DND-41 (cell line): ENCODE measurements around the gene PPP2CA.

ENCODE experiments used
- ATAC-seq: fragments of 200-7000 bp; cut with Tn5 transposase; 3 replicates; pipeline ENCODE4 v1.9.1; 2021; ENCODE audit warnings: low read depth; ENCODE audit not compliant: insufficient read depth
- DNase-seq: peaks from one replicate; pipeline ENCODE4 v3.0.0-alpha.2; 2020
- H2AFZ ChIP-seq: 2 replicates; pipeline ENCODE4 v1.6.0; 2012; ENCODE audit warnings: low read depth, low read length
- H3K27ac ChIP-seq: 2 replicates; pipeline ENCODE4 v1.5.1; 2012; ENCODE audit warnings: low read length, inconsistent platforms
- H3K27me3 ChIP-seq: fragments of 200-600 bp; sonication (generic); 2 replicates; pipeline ENCODE4 v1.6.0; 2012; ENCODE audit warnings: low read length, mild to moderate bottlenecking, inconsistent platforms; ENCODE audit not compliant: insufficient read depth, poor library complexity
- H3K36me3 ChIP-seq: 2 replicates; pipeline ENCODE4 v1.5.1; 2012; ENCODE audit warnings: low read length, inconsistent platforms; ENCODE audit not compliant: insufficient read depth
- H3K4me1 ChIP-seq: 2 replicates; pipeline ENCODE4 v1.5.1; 2012; ENCODE audit warnings: mild to moderate bottlenecking, low read length; ENCODE audit not compliant: insufficient read depth
- H3K4me2 ChIP-seq: 2 replicates; pipeline ENCODE4 v1.6.0; 2012; ENCODE audit warnings: mild to moderate bottlenecking, moderate library complexity, low read length, inconsistent platforms; ENCODE audit not compliant: insufficient read depth
- H3K4me3 ChIP-seq, 2 experiments: fragments of 200-600 bp in 1 of 2; shearing (Covaris generic) in 1 of 2; 2 replicates each; pipeline ENCODE4 v1.5.1; 2012 to 2016; ENCODE audit warnings: inconsistent platforms in 2 of 2, low read length in 2 of 2, mild to moderate bottlenecking in 2 of 2, low read depth in 1 of 2, moderate library complexity in 1 of 2
- H3K79me2 ChIP-seq: 2 replicates; pipeline ENCODE4 v1.6.0; 2012; ENCODE audit warnings: low read length, inconsistent platforms; ENCODE audit not compliant: insufficient read depth
- H3K9ac ChIP-seq: 2 replicates; pipeline ENCODE4 v1.6.0; 2012; ENCODE audit warnings: low read depth, mild to moderate bottlenecking, inconsistent platforms, low read length, moderate library complexity
- H3K9me3 ChIP-seq: 2 replicates; pipeline ENCODE4 v1.5.1; 2012; ENCODE audit warnings: low read length, moderate library complexity, mild to moderate bottlenecking, inconsistent platforms; ENCODE audit not compliant: insufficient read depth, severe bottlenecking
- H4K20me1 ChIP-seq: 2 replicates; pipeline ENCODE4 v1.6.0; 2012; ENCODE audit warnings: low read length; ENCODE audit not compliant: insufficient read depth
- CTCF ChIP-seq: IDR thresholded peaks from 2 replicates; pipeline ENCODE4 v1.5.1; 2012; ENCODE audit warnings: borderline replicate concordance, low read length, moderate library complexity, mild to moderate bottlenecking; ENCODE audit not compliant: poor library complexity, severe bottlenecking; ENCODE audit errors: extremely low read depth
- EZH2 ChIP-seq: IDR thresholded peaks from 3 replicates; pipeline ENCODE4 v1.6.1; 2012; ENCODE audit warnings: borderline replicate concordance, low read depth, mild to moderate bottlenecking, moderate library complexity, low read length, inconsistent platforms; ENCODE audit not compliant: severe bottlenecking

Gene PPP2CA

DNA sequence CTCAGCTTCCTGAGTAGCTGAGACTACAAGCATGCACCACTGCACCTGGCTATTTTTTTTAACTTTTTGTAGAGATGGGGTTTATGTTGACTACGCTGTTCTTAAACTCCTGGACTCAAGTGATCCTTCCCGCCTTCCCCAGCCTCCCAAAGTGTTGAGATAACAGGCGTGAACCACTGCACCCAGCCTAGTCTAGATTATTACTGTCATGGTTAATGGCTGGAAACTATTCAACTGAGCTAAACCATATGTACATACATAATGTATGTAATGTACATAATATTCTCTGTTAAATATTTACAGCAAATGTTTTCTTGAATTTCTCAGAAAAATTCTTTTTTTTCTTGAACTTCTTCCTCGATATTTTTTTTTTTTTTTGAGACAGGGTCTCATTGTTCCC, 21.3 kb downstream of the PPP2CA start:
- peaks cover 86% of the 10 kb centered on the region for H3K36me3 ChIP-seq
- H3K4me1 ChIP-seq: no peaks in the 10 kb centered on the region
- H4K20me1 ChIP-seq: peaks cover 86% of the 10 kb centered on the region
- H3K27ac ChIP-seq: no peak overlapping the region
- H2AFZ ChIP-seq: no peak overlapping the region
- H3K9ac ChIP-seq: no peak overlapping the region
- peaks cover 82% of the 10 kb centered on the region for H3K79me2 ChIP-seq
- no peak for ATAC-seq
- H3K4me2 ChIP-seq: no peak overlapping the region
- TF ChIP-seq EZH2 (no peak), CTCF (no peak)
- no peaks in the 10 kb centered on the region for H3K27me3 ChIP-seq
- H3K9me3 ChIP-seq: no peaks in the 10 kb centered on the region
- DNase-seq: no peak
- H3K4me3 ChIP-seq: no peak overlapping the region

DNA sequence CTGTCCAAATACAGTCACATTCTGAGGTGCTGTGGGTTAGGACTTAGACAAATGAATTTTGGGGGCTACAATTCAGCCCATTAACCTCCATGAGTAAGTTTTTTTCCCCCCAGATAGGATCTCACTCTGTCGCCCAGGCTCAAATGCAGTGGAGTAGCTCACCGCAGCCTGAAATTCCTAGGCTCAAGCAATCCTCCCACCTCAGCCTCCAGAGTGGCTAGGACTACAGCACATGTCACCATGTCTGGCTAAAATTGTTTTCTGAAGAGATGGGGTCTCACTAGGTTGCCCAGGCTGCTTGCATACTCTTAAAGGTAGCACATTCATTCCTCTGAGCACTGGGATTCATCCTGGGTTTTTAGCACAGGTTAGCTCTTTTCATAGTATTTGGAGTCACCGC, 22.2 kb downstream of the PPP2CA start:
- H3K79me2 ChIP-seq: peaks cover 76% of the 10 kb centered on the region

GRCh38 chr5:134195666-134196065, 30.2 kb downstream of the PPP2CA start:
- Histone ChIP-seq H3K27me3 (no peaks in the 10 kb centered on the region), H3K9me3 (no peaks in the 10 kb centered on the region), H3K4me3 (no peak overlapping the region), H3K4me2 (no peak overlapping the region), H3K36me3 (peaks cover 53% of the 10 kb centered on the region), H3K9ac (no peak overlapping the region), H3K27ac (no peak overlapping the region), H4K20me1 (peaks cover 17% of the 10 kb centered on the region; the same call in 1 of the 2 replicates), H3K4me1 (no peaks in the 10 kb centered on the region), H3K79me2 (peaks cover 9% of the 10 kb centered on the region; the same call in 1 of the 2 replicates), H2AFZ (no peak overlapping the region)
- DNase-seq (no peak), ATAC-seq (no peak)
- TF ChIP-seq EZH2 (no peak), CTCF (no peak)

More for the DNA sequence above, 22.2 kb downstream of the PPP2CA start:
- no peak overlapping the region for H3K4me3 ChIP-seq
- no peak overlapping the region for H3K27ac ChIP-seq
- H3K4me1 ChIP-seq: no peaks in the 10 kb centered on the region
- no peak overlapping the region for H3K9ac ChIP-seq
- H3K36me3 ChIP-seq: peaks cover 93% of the 10 kb centered on the region
- H3K4me2 ChIP-seq: no peak overlapping the region
- ATAC-seq: no peak
- TF ChIP-seq CTCF (no peak), EZH2 (no peak)
- H2AFZ ChIP-seq: no peak overlapping the region
- no peak for DNase-seq
- H4K20me1 ChIP-seq: peaks cover 77% of the 10 kb centered on the region
- no peaks in the 10 kb centered on the region for H3K9me3 ChIP-seq
- H3K27me3 ChIP-seq: no peaks in the 10 kb centered on the region

DNA sequence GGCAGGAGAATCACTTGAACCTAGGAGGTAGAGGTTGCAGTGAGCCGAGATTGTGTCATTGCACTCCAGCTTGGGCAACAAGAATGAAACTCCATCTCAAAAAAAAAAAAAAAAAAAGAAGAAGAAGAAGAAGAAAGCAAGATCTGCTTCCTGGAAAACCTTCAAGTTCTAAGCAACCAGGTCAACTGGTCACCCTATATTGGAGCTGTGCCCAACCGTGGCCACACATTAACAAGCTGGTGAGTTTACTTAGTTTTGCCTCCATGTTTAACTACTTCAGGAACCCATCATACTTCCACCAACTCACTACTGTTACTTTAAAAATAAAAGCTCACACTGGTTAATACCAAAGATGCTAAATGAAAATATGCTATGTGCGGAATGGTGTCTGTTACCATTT, 36.8 kb downstream of the PPP2CA start:
- DNase-seq (no peak), ATAC-seq (no peak)
- no peak overlapping the region for H3K27ac ChIP-seq
- no peak overlapping the region for H3K4me3 ChIP-seq
- H4K20me1 ChIP-seq: peaks cover 8% of the 10 kb centered on the region
- no peaks in the 10 kb centered on the region for H3K27me3 ChIP-seq
- no peak overlapping the region for H2AFZ ChIP-seq
- H3K79me2 ChIP-seq: no peaks in the 10 kb centered on the region
- no peaks in the 10 kb centered on the region for H3K9me3 ChIP-seq
- no peaks in the 10 kb centered on the region for H3K36me3 ChIP-seq
- no peak overlapping the region for H3K9ac ChIP-seq
- TF ChIP-seq CTCF: no peak
- no peak for TF ChIP-seq EZH2
- no peak overlapping the region for H3K4me2 ChIP-seq
- no peaks in the 10 kb centered on the region for H3K4me1 ChIP-seq
